T-helper 17 cell (primary cell): ENCODE data around the gene CFAP61. TPM values are rescaled to one million over a fixed set of nuclear protein-coding genes. Genes with fewer than 3 reads are reported as not detected.
"Not testable (repeated sequence)": the region's sequence is repeated elsewhere in the genome, so short reads cannot be mapped to it uniquely, and the experiment has no call there.

Source experiments
- ATAC-seq: fragments of 150-1000 bp; cut with Tn5 transposase; 2 replicates; pipeline ENCODE4 v1.10.0; 2021; ENCODE audit warnings: mild to moderate bottlenecking, moderate library complexity
- DNase-seq, 3 donors: peaks; one replicate each; pipeline versions ENCODE4 v3.0.0 to v3.0.0-alpha.2; 2020 to 2021
- H3K9me3 ChIP-seq: one replicate; pipeline ENCODE4 v1.7.0; 2013; ENCODE audit warnings: low read length, mild to moderate bottlenecking; ENCODE audit not compliant: control insufficient read depth, poor library complexity, severe bottlenecking
- H3K27ac Mint-ChIP-seq: one replicate; pipeline ENCODE4 v1.8.0; 2022; ENCODE audit warnings: mild to moderate bottlenecking, moderate library complexity, mixed read lengths
- H3K27me3 Mint-ChIP-seq: one replicate; pipeline ENCODE4 v1.8.0; 2022; ENCODE audit warnings: mixed read lengths
- H3K36me3 Mint-ChIP-seq: one replicate; pipeline ENCODE4 v1.8.0; 2022; ENCODE audit warnings: low read depth, mixed read lengths
- H3K4me1 Mint-ChIP-seq: one replicate; pipeline ENCODE4 v1.8.0; 2022; ENCODE audit warnings: mild to moderate bottlenecking, mixed read lengths
- H3K4me3 Mint-ChIP-seq: one replicate; pipeline ENCODE4 v1.8.0; 2022; ENCODE audit warnings: mild to moderate bottlenecking, moderate library complexity, mixed read lengths
- total RNA-seq, 4 donors: library from RNA in 2 of 4; stranded (reverse) in 2 of 4; gene quantifications; one replicate each; pipeline ENCODE4 v1.2.3 and lab custom pipeline; 2022 to 2026

The CFAP61 gene, protein sequence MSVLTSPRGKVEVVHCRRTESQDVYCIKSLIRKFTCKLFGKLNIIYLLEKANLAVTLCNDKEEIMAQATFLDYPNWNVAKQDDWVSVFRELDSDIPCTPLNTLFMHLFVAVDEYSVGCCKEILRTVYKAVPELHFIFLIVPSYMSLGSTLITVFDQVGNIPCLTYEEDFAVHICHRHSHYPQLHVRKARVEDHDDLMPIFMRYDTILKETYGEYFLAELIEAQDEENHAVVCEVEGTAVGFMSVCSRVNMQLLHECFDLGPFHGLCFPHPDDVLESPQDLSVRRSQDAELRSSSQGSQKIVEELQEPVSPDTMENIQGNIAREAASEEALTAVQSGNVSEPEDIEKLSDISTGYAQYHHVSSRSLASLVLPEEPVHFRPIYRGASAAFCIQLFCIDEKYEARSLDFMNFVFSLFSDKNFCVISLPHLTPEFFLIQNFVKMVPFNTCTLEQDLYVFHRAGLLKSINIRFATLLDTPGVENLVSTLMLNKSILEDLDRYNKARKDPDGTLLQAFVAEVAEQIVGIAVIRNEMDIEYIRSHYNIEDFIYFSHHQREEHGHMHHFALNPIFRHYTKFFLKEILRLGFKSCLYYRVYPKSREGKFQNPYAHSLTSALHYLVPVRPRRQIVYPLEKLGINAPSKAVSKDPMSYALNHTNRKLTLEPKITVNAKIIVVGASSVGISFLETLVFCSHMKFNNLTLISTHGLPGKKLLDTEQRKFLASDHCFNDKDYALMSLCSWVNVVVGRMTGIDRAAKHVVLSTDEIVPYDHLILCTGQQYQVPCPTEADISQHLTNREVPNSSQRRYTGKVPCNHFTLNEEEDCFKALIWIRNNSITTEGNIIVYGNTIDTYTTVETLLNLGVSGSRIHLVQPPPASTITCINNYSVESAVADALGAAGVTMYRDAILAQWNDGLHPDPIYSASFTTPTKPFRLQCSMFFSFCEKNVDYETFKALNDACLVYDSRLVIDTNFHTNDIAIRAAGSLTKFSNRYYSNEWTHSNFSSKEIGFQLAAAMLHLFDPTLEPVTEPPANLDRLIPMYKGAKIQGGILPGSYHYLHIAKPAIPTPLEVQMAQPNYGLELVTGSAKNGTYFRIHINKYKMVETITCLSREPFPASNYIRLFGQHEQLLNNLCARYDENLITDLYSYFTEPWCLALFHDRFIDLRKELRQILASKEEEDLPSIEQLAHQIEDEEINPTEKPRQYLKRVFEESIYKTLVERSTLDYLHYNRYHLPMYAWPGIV
- total RNA-seq = not detected
- total RNA-seq (lab: John Stamatoyannopoulos, UW) = 0 reads per million in 2 donors

DNA sequence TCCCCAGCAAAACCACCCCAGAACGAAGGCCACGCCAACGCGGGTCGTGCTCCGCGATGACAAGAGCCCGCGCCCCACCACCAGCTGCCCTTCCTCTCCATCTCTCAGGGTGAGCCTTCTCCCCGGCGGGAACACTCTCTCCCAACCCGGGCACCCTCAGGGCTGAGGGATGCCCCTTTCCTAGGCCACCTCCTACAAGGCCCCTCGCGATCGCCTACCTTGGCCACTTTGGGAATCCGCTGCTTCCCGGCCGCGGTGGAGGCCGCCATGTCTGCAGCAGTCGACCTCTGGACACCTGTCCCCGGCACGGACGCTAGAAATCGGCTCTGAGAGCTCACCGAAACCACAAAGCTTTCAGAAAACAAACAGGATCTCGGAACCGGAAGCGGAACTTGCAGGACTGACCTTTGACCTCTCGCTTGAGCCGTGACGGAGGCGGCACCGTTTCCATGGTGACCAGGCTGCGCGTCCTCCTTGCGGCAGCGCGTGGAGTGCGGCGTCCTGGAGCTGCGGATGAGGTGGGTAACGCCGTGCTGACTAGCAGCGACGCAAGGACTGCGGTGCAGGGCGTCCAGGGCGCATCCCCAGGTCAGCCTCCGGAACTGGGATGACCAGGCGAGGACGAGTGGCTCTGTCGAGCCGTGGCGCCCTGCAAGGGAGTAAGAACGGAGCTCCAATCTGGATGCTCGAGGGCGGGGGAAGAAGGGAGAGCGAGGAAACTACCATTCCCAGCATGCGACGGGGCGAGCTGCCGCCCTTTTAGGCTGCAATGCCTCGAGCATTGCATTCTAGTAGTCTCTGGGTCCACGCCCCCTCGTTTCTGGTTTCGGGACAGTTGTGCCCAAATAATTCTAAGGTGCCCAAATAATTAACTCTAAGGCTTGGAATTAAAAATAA is at the start of gene CFAP61, which contains the start of gene CRNKL1:
Gene CFAP61, plus strand, starts transcription at position 459 of the 897 bp plus-strand sequence. CDS start 4,122 bp downstream, outside the sequence.
Gene CRNKL1, minus strand, starts transcription at position 393 of the 897 bp plus-strand sequence. Its CDS starts 124 bp downstream, at position 269.
- peak; percentile 93 for ATAC-seq
- Mint-ChIP-seq H3K4me3 (peak within 1 kb of the TSS; percentile 100), H3K27ac (peak within 1 kb of the TSS; percentile 100), H3K4me1 (peaks cover 23% of the 10 kb centered on the region), H3K36me3 (peaks cover 10% of the 10 kb centered on the region), H3K27me3 (peaks cover 12% of the 10 kb centered on the region)
- peak; percentile 89 to 95 (median 92) for DNase-seq
- H3K9me3 ChIP-seq = no peaks in the 10 kb centered on the region

DNA sequence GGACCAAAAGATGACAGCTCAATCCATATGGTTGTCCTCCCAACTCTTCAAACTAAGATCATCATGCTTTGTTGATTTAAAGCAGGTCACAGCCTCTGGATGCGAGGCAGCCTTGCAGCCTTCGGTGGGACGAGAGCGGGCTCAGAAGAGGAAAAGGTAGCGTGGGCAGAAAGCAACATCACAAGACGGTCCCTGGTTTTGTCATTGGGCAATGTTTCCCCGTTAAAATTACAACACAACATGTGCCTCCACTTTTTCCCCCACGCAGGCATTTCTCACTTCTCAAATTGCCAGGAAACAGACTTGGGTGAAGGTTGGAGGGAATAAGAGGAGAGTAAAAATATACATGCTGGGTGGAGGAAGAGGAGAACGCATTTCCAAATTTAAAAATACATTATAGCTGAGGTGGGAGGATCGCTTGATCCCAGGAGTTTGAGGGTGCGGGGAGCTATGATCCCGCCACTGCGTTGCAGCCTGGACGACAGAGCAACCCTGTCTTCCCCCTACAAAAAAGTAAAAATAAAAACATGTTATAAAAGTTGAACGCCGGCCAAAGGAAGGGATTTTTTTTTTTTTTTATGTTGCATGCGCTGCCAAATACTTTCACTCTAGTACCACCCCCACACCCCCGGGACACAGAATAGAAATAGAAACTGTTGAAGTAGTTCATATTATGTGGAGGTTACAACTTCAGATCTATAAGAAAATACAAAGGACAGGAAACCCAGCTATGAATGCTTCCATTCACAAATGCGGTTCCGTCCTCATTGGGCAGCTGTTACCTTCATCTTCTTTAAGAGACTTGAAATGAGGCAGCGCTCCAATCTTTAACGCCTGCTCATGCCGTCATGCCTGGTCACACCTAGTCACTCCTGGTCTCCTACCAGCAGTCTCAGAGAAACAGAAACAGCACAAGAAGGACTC is 49.0 kb upstream of the CFAP61 start:
- DNase-seq (no peak), ATAC-seq (peak; percentile 52)
- peaks cover 2% of the 10 kb centered on the region for H3K36me3 Mint-ChIP-seq
- peaks cover 75% of the 10 kb centered on the region for H3K27me3 Mint-ChIP-seq
- H3K4me1 Mint-ChIP-seq = peaks cover 17% of the 10 kb centered on the region
- peak overlapping the region; percentile 34 for H3K27ac Mint-ChIP-seq
- H3K9me3 ChIP-seq = no peaks in the 10 kb centered on the region
- peak overlapping the region; percentile 84 for H3K4me3 Mint-ChIP-seq

DNA sequence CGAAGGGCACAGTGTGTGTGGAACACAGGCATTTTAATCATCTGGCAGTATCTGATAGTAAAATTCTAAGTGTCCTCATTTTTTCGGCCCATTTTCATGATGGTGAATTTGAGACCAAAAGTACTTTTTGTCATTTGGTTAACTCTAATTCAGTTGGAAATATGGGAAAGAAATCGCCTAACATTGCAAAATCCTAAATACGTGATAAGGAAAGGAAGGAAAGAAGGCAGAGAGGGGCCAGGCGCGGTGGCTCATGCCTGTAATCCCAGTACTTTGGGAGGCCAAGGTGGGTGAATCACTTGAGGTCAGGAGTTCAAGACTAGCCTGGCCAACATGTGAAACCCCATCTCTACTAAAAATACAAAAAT is 48.4 kb upstream of the CFAP61 start:
- not testable (repeated sequence) for DNase-seq, H3K36me3 Mint-ChIP-seq, ATAC-seq, H3K9me3 ChIP-seq
- Mint-ChIP-seq H3K27ac (peak overlapping the region; percentile 34), H3K4me3 (peak overlapping the region; percentile 84), H3K27me3 (peaks cover 73% of the 10 kb centered on the region), H3K4me1 (peaks cover 17% of the 10 kb centered on the region)

DNA sequence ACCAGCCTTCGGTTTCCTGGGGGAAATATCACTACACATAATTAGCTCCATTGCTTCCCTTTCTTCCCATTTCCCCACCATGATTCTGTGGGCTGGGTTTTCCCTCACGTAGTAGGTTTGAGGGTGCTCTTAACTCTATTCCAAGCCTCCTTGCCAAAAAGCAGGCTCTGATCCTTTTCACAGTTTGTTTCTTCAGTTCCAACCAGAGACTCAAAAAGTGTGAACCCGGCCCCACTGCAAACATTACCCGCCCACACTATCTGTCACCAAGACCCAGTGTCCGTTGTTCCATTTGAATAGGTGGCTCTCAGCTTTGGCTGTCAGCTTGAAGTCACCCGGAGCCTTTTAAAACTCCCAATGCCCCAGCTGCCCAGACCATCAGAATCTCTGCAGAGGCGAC is 47.0 kb upstream of the CFAP61 start:
- Mint-ChIP-seq H3K27ac (no peak overlapping the region), H3K27me3 (peaks cover 64% of the 10 kb centered on the region), H3K4me1 (peaks cover 15% of the 10 kb centered on the region), H3K4me3 (no peak overlapping the region), H3K36me3 (peaks cover 2% of the 10 kb centered on the region)
- ATAC-seq = no peak
- no peak for DNase-seq
- H3K9me3 ChIP-seq = no peaks in the 10 kb centered on the region

DNA sequence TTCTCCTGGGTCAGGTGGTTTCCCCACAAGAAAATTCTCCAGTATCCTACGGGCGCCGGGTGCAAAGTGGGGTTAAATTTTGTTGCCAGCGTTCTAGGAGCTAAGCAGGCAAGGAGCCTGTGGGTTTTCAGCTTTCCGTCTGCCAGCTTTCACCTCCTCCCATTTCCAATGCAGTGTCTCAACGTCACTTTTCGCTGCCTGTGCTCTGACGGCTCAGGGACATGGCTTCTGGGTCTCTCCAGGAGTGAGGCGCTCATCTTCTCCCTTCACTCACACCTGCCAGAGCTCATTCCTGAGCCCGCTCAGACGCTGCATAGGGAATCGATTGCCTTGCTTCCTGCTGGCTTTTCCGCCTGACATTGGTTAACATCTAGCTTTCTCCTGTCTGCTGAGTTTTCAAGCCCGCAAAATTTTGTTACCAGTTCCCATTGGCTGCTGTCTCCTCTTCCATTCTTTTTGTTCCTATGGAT is 42.5 kb upstream of the CFAP61 start:
- Mint-ChIP-seq H3K27me3 (peaks cover 26% of the 10 kb centered on the region), H3K36me3 (no peaks in the 10 kb centered on the region), H3K4me1 (no peaks in the 10 kb centered on the region), H3K27ac (no peak overlapping the region), H3K4me3 (no peak overlapping the region)
- DNase-seq = no peak
- H3K9me3 ChIP-seq = no peaks in the 10 kb centered on the region
- no peak for ATAC-seq

DNA sequence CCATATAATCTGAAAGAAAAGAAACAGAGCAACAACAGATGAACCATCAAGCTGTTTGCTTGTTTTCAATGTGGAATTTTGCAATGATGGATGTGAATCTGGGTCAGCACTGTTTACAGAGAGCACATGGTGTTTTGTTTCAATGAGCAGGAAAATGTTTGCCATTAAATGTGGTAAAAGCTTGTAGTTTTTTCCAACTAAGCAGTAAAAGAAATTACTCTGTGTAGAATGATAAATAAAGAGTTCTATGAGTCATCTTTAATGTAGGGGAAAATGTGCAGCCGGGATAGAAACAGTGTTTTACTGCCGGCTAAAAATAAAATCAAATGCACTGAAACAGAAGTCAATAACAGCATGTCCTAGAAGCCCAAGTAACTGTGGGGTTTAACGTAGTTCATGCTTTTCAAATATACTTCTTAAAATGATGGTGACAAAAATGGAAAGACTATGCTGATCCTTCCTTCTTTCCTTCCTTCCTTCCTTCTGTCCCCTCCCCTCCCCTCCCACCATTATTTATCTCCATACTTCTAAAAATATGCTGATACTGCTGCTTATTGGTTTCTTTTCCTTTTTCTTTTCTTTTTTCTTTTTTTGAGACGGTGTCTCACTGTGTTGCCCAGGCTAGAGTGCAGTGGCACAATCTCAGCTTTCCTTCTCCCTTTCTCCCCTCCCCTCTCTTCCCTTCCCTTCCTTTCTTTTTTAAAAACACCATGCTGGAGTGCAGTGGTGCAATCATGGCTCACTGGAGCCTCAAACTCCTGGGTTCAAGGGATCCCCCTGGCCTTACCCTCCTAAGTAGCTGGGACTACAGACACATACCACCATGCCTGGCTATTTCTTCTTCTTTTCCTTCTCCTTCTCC is 41.5 kb upstream of the CFAP61 start:
- Mint-ChIP-seq H3K4me3 (no peak overlapping the region), H3K4me1 (no peaks in the 10 kb centered on the region), H3K36me3 (no peaks in the 10 kb centered on the region), H3K27ac (peak overlapping the region; percentile 16), H3K27me3 (peaks cover 21% of the 10 kb centered on the region)
- no peaks in the 10 kb centered on the region for H3K9me3 ChIP-seq
- no peak for DNase-seq
- ATAC-seq = no peak

DNA sequence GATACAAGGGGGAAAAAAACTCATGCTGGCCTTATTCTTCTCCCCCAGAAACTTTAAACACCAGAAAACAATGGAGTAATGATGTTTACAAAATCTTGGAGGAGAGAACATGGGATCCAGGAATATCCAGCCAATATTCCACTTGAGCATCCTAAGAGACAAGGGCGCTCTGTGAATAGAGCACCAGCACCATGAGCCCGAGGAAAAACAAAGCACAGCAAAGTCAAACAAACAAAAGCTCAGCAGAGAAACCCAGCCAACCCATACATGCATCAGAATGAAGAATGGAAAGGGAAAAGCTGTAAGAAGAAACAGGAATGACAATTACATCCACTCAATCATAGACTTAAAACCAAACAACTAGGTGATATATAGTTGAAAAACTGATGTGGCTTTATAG is 39.8 kb upstream of the CFAP61 start:
- Mint-ChIP-seq H3K27me3 (peaks cover 16% of the 10 kb centered on the region), H3K27ac (peak overlapping the region; percentile 57), H3K36me3 (no peaks in the 10 kb centered on the region), H3K4me3 (no peak overlapping the region), H3K4me1 (peaks cover 6% of the 10 kb centered on the region)
- H3K9me3 ChIP-seq = no peaks in the 10 kb centered on the region
- DNase-seq (no peak), ATAC-seq (no peak)

DNA sequence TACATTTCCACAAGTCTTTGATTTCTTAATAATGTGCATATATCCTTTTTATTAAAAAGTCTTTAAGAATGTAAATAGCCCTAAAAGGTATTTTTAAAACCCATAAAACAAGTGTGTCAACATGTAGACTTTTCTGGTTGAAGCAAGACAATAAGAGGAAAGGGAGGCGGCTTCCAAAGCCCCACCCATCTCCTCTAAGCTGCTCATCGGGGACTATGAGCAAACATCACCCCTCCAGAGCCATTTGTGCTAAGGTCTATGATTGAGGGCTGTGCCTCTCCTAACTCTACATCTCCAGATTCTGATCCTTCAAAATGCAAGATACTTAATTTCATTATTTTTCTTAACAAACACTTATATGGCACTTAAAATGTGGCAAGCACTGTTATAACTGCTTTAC is 37.7 kb upstream of the CFAP61 start:
- no peak for DNase-seq
- no peak overlapping the region for H3K4me3 Mint-ChIP-seq
- H3K36me3 Mint-ChIP-seq = no peaks in the 10 kb centered on the region
- peaks cover 18% of the 10 kb centered on the region for H3K4me1 Mint-ChIP-seq
- H3K27me3 Mint-ChIP-seq = peaks cover 5% of the 10 kb centered on the region
- no peak for ATAC-seq
- H3K9me3 ChIP-seq = no peaks in the 10 kb centered on the region
- no peak overlapping the region for H3K27ac Mint-ChIP-seq

DNA sequence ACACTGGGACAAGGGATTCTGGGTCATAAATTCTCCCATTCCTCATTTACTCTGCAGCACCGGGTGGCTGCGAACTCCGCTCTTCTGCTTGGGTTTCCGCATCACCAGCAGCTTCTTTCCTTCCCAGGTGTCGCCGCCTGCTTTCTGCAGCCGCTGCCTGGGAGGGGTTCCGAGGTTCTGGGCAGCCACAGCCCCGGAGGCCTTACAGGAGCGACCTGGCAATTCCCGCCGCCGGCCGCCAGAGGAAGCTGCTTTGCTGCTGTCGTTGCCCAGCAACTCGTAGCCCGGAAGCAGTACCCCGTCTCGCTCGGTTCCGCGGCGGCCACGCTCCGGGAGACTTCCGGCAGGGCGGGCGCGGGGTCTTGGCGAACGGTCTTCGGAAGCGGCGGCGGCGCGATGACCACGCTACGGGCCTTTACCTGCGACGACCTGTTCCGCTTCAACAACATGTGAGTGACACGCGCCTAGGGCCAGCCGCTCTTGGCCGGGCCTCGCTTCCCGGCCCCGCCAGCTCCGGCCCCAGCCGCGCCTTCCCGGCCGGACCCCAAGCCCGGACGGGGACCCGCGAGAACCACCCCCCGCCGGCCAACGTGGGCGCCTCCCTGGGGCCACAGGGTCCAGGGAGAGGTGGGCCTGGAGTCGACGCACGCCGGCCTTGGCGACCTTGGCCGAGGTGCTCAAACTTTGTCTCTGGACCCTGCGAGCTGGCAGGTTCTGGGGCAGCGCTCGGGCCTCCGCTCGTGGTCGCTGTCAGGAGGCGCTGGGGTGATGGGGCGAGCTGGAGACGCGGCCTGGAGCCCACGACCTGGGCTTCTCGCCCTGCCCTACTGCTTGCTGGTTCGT is 35.1 kb upstream of the CFAP61 start, which contains the start of gene NAA20:
Gene NAA20, plus strand, starts transcription at position 362 of the 843 bp plus-strand sequence. Its CDS starts 35 bp downstream, at position 397.
- Mint-ChIP-seq H3K4me1 (peaks cover 38% of the 10 kb centered on the region), H3K4me3 (peak within 1 kb of the TSS; percentile 92), H3K27me3 (no peaks in the 10 kb centered on the region), H3K27ac (peak within 1 kb of the TSS; percentile 91), H3K36me3 (no peaks in the 10 kb centered on the region)
- ATAC-seq (peak; percentile 98), DNase-seq (peak; percentile 84 to 85 (median 85))
- H3K9me3 ChIP-seq = no peaks in the 10 kb centered on the region

DNA sequence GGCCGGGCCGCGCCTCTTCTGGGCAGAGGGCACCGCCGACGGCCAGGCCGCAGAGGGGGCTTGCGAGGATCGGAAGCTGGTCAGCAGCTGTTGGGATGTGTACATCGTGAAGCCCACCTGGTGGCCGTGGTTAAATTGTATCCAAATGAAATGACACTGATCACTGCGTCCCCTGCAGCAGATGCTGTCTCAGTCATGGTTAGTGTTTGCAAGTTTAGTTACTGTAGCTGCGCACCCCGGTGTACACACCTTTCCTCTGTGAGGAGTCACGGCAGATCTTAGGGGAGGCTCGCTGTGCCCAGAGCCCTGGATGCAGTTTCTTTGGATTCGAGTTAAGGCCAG is 34.5 kb upstream of the CFAP61 start:
- Mint-ChIP-seq H3K4me3 (peak overlapping the region; percentile 92), H3K4me1 (peaks cover 38% of the 10 kb centered on the region), H3K27me3 (no peaks in the 10 kb centered on the region), H3K27ac (peak overlapping the region; percentile 91), H3K36me3 (no peaks in the 10 kb centered on the region)
- no peaks in the 10 kb centered on the region for H3K9me3 ChIP-seq
- DNase-seq (no peak), ATAC-seq (peak; percentile 19)
